GM19328 (cell line): ENCODE measurements around the gene BANP.
"Not testable (repeated sequence)": the region's sequence is repeated elsewhere in the genome, so short reads cannot be mapped to it uniquely, and the experiment has no call there.

Experiments
- ATAC-seq: cut with Tn5 transposase; IDR thresholded peaks from one replicate; pipeline ENCODE4 v1.9.1; 2021; ENCODE audit warnings: mild to moderate bottlenecking, moderate library complexity; ENCODE audit not compliant: unreplicated experiment

The BANP gene

DNA sequence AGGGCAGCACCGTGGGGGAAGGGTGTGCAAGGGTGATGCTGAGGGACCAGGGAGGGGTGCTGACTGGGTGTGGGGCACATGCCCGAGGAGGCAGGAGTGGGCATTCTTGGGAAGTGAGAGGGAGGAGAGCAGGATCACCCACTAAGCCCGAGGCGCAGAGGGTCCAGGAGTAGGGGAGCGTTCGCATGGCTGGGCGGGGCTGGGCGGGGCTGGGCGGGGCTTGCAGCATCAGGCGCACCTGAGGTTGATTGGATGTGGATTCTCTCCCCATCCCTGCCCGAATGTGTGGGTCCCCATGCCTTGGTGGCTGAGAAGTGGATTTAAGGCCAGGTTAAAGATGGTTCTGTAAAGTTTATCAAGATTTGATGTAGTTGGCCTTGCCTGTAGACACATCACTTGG, 14.2 kb downstream of the BANP start:
- no peak for ATAC-seq

DNA sequence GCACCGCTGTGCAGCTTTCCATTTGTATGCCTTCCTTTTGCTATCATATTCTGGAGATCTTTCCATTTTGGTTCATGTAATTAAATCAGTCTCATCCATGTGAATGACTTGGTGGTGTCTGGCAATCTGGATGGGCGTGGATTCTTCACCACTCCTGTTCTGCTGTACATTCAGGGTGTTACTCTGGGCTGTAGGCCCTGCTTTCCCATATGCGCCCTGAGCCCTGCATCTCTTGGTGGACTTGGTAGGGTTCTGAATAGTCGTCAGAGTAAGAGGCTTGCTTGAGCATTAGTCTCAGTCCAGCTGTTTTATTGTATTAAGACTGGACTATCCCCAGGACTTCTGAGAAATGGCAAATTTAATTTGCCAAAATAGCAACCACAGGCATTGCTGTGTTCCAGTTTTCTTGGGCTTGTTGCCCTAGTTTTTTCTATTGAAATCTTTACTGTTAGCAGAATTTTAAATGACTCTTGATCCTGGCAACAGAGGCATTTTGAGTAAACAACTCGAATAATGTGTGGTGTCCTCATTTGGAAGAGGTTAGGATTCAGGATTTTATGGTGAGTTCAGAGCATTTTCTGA, 14.9 kb downstream of the BANP start:
- no peak for ATAC-seq

DNA sequence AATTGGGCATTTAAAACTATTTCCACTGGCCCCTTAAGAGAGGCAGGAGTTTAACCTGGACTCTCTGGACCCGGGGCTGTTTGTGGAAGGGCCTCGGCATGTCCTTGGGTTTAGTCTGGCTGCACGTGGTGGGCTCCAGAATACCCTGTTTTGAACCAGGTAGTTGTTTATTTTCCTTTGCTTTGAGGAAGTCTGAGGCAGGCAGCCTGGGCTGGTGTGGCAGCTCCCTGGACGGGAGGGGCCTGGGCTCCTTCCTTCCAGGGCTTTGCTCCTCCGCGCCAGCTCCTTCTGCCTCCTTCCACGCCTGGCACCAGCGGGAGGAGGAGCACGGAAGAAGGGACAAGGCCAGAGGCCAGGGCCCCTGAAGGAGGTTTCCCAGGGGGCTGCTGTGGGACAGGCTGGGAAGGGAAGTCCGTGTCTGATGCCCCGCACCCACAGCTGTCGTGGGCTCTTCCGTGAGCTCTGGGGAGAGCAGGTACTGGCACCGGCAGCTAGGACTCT, 15.5 kb downstream of the BANP start:
- no peak for ATAC-seq

DNA sequence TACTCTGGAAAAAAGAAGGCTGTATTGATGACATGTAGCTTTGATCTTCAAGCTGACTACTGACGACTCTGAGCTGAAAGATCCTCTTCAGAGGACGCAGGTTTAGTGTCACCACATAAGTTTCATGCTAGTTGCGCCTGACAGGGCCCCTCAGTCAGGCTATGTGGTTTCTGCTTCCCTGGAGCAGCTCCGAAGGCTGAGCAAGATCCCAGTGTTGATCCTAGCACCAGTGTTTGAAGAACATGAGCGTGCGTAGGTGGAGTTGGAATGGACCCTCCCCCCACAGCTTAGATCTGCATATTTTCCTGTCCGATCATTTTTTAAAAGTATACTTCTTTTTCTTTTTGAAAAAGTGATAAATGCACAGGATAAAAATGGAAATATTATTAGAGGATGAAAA, 17.3 kb downstream of the BANP start:
- no peak for ATAC-seq

DNA sequence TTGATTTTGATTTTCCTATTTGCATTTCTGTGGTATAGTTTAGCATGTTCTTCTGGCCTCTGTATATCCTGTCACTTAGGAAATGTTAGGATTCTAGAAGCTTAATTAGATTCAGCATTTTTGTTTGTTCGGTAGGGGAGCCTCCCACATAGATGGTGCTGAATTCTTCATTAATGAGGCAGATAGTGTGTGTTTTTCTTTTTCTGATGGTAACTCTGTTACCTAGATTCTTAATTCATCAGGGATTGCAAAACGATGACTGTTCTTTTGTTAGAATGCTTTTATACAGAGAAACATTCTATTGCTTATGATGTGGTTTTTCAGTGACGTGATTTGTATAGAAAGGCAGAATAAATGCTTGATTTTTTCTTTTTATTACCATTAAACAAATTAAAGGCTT, 19.0 kb downstream of the BANP start:
- no peak for ATAC-seq

DNA sequence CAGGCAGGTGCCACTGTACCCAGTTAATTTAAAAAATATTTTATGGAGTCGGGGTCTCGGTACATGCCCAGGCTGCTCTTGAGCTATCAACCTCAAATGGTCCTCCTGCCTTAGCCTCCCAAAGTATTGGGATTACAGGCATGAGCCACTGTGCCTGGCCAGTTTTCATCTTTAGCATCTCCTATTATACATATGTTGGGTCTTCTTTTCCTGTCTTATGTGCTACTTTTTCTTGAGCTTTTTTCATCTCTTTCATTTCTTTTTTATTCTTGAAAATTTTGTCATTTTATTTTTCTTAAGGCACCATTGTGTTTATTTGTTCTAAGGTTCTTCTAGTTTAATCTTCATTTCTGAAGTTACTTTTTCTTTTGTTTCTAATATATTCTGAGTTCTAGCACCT, 20.7 kb downstream of the BANP start:
- ATAC-seq, result no peak

DNA sequence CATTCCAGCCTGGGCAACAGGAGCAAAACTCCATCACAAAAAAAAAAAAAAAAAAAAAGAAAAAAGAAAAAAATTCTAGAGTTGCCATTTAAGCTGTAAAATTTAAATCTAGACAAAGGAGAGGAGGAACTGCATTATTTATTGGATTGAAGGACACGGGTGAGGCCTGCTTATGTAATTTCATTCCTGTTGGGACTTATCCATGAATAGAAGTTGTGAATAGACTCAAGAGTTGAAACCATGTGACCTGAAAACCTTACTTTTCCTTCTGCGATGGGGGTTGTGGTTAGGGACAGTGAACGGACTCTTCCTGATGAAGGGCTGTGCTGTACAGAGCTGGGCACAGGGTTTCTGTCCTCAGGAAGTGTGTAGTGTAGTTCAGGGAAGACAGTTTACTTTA, 22.5 kb downstream of the BANP start:
- no peak for ATAC-seq

DNA sequence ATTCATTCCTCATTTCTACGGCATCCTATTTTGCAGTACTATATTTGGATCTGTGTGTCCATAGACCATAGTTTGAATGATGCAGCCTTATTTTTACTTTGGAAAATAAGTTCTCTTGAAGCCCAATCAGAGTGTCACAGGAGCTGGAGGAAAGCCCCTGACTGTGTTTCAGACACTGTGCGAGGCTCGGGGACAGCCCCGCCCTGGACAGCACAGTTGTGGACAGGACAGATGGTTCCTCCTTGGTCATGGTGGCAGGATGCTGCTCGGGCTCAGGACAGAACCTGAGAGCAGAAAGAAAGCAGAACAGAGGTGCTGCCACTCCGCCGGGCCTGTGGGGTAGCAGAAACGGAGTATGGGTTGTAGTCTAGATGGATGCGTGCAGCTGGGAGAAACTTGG, 22.9 kb downstream of the BANP start:
- no peak for ATAC-seq

DNA sequence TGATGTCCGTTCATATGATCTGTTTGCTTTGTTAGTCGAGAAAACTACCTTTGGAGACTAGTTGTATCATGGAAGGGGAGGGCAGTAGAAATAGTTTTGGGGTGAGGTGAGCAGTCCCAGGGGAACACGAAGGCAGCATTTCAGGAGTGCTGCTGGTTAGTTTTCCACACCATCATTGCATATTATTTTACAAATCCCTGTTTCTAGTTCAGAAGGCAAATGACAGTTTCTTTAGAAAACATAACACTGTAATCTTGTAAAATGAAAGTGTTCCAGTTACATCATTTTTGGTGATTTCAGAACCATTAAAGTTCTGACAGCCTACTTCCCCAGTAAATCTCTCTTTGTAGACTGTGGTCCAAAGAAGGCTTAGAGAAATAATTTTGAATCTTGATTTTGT, 25.4 kb downstream of the BANP start:
- ATAC-seq, result no peak

DNA sequence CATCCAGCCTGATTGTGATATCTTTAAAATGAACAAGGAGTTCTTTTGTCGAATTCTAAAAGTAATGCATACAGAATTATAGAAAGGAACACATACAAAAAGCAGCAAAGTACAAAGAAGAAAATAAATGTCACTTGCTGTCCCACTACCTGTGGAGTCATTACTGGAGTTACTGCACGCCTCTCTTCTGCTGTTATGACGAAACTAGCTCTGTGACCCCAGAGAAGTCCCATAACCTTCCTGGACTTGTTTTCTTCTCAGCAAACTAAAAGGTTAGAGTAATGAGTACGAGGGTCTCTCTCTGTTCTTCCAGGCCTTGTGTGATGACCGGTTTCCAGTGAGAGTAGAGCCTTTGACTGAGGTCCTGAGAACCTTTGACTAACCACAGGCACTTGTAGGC, 26.9 kb downstream of the BANP start:
- no peak for ATAC-seq

DNA sequence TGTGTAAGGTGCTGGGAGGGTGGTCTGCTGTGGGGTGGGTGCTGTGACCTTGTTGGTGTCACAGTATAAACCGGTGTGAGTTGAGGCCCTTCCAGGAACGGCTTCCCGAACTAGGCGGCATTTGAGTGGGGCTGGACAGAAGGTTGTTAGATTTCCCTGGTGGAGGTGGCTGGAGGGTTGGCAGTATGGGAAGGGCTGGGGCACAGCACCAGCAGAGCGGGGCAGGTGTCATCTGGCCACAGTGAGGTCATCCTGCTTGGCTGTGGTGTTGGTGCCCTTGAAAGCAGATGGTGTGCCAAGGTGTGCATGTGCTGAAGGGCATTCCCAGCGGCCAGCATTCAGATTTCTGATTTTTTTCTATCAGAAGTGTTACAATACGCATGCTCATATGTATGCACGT, 28.1 kb downstream of the BANP start:
- no peak for ATAC-seq

DNA sequence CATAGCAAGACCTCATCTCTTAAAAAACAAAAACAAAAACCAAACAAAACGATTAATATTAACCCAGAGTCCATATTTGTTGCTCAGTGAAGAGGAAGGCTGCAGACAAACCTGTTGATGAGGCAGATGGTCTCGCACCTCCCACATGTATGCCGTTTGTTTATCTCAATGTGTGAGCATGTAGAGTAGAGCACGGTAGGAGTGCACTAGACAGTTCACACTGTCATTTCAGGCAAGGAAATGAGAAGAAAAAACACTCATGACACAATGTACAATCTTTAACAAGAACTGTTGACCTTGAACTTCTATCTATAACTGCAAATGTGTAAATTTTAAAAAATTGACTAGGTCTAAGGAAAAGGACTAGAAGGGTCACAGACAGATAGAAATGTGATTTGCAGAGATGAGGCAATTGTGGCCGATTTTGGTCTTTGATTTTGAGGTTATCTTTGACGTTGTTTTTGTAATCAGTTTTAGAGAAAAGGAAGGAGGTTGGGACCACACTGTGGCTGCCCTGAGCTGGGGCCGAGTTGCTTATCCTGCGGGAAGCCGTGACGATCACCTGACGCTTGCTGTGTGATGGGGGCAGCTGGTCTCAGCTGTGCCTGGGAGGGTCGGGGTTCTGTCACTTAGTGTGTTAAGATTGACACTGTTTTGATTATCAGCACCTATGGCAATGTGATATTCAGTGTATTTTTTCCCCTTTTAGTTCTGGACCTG, 28.8 kb downstream of the BANP start:
- ATAC-seq, result not testable (repeated sequence)

DNA sequence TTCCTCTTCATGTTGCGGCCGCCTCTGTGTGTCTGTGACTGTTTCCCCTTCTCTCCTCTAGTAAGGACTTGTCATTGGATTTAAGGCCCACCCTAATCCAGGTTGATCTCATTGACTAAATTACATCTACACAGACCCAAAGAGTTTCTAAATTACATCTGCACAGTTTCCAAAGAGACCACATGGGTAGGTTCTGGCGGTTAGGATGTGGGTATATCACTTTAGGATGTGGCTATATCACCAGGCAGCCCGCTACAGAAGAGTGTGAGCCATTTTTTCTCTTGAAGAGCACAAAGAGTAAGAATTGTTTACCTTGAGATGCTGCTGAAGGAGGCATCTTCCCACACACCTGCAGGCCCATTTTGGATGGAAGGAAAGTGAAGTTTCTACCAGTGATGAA, 30.1 kb downstream of the BANP start:
- not testable (repeated sequence) for ATAC-seq

DNA sequence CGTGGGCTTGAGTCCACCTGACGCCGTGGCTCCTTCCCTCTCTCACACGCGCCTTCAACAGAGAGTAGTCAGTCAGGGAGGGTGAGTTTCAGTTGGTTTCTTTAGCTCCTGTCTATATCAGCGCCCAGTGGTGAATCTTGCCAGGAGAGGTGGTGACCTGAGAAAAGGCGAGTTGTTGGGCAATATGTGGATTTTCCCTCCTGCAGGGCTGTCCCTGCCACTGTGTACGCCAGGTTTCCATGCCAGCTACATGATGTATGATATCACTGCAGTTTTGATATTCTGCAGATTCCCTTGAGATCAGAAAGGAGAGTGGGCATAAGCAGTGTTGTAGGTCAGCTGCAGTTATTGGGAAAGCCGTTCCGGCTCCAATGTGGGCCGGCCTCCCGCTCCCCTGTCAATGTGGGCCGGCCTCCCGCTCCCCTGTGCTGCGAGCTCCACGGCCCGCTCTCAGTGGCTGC, 31.4 kb downstream of the BANP start:
- no peak for ATAC-seq

DNA sequence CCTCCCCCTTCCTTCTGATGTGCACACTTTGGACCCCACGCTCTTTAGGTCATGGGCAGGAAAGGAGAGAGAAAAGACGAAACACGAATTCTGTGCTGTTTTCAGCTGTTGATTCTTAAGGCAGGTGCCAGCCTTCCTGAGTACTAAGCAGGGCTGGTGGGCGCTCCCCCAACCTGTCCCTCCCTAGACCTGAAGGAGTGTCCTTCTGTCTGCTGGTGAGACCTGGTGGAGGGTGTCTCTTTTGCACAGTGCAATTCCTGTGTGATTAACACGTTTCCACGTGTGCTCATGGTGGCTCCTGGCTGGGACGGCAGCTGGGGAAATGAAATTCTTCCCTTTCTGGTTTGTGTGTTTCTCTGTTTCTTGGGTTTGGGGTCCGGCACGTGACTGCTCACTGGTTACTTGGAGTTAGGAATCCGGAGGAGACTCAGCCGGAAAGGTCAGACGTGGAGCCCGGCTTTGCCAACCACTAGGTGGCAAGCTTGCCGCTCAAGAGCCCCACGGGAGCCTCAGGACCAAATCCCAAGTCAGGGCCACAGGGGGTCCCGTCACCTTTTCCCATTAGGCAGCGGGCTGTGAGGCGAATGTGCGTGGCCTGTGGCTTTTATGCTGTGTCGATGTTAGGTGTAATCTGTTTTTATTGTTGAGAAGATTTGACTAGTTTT, 32.0 kb downstream of the BANP start:
- not testable (repeated sequence) for ATAC-seq

DNA sequence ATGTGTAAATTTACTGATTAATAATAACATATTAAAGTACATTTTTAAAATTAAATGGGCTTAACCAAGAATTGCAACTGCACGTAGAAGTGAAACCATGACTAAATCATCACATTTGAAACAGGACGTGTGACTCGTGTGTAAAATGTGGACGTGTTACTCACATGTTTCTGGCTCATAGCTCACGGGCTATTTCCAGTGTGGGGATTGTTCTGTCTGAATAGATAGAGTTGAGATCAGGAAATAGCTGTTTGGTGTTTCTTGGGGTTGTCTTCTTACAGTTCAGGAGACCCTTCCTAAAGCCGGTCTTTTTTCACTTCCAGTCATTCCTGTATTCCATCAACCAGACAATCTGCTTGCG, 32.5 kb downstream of the BANP start:
- not testable (repeated sequence) for ATAC-seq

DNA sequence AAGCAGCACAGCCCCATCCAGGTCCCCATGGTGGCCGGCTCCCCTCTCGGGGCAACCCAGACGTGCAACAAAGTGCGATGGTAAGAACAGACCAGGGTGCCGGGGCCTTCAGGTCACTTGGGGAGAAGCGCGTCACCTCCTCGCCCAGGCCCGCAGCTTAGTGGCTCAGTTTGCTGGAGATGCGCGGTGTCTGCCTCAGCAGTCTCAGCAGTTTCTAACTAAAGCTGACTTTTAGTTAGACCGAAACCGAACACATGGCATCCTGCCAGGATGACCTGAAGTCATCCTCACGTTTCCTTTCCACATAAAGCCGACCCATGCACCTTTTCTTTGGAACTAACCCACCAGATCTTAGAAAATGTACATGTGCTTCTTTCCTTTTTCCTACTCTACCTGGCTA, 32.9 kb downstream of the BANP start:
- ATAC-seq, result not testable (repeated sequence)

DNA sequence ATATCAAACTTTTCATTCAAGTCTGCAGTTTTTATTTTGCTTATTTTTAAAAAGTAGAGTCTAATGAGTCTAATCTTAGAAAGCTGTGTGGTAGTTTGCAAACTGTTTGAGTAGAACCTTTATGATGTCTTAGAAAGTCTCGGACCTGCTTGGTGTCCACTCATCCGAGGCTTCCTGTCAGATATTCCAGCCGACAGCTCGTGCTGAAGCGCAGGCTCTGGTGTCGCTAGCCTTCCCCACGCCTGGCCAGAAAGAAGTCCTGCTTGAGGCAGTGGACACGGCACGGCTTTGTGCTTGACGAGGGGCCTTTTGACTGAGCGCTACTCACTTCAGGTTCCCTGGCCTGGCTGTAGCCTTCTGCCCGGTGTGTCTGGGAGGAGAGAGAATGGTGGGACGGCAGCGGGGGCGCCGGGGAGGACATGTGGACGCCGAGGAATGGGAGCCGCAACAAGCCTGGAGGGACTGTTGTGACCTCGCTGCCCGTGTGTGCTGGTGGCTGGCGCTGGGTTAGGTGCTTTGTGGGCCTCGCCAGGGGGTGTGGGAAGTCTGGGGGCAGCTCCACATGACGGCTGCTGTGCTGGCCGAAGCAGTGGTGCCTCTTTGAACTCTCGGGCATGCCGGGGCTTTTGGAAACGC, 33.5 kb downstream of the BANP start:
- ATAC-seq, result no peak

DNA sequence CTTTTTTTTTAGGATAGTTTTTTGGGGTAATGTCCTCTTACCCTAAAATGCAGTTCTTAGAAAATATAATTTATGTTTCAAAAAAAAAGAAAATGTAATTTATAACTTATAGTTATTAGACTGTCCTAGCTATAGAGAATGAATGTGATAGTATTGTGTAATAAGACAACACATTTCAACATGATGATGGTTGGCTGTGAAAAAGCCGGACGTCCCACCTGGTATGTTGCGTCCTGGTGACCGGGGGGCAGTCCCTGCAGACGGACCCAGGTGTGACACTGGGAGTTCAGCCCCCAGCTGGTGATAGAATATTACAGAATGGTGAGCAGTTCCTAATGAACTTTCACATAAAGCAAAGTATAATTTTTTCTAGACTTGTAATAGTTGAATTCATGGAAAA, 34.3 kb downstream of the BANP start:
- not testable (repeated sequence) for ATAC-seq

DNA sequence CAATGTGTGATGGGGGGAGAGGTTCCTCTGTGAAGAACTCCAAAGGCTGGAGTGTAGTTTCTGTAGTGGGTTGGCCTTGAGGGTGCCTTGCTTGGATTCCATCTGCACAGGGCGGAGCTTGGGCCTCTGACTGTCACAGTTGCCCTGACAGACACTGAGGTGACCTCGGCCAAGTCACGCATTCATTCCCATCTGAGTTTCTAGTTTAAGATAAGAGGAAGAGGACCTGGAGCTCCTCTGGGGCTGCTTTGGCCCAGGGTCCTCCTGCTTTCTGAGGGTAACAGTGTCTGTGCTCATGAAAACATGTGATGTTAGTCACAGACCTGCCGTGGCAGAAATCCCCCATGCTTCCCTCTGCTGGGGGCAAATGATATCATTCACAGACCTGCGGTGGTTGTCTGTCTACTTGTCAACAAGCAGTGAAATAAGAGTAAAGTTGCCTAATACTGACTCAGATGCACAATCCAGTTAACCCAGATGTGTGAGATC, 35.2 kb downstream of the BANP start:
- not testable (repeated sequence) for ATAC-seq

DNA sequence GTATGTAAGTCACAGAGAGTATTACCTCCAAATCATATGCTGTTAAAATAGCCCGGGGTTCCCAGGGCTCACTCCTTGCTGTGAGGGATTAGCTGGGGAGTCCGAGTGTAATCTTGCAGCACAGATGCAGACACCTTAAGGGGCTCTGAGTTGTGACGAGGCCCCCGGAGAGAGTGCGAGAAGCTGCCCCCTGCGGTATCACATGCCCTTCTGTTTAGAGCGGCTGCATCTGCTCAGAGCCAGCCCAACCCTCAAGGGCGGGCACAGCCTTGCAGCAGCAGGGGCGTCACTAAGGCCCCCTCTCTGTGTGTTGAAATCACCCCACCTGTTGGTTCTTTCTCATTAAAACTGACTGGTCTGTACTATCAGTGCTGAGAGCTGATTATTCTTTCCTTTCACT, 37.4 kb downstream of the BANP start:
- not testable (repeated sequence) for ATAC-seq
